Fibroblast of lung (primary cell): ENCODE results near the gene WFDC5. TPM values are rescaled to one million over a fixed set of nuclear protein-coding genes. Genes with fewer than 3 reads are reported as not detected.

ENCODE experiments used
- DNase-seq, 2 donors: peaks; one replicate each; pipeline versions ENCODE4 v3.0.0 to v3.0.0-alpha.2; 2010; ENCODE audit warnings: low read depth in 2 of 2
- H2AFZ ChIP-seq: 2 replicates; pipeline ENCODE4 v1.5.1; 2012; ENCODE audit warnings: low read length, control low read depth, inconsistent platforms
- H3K27ac ChIP-seq: 2 replicates; pipeline ENCODE4 v1.5.1; 2011; ENCODE audit warnings: low read length, control low read depth; ENCODE audit not compliant: insufficient read depth
- H3K27me3 ChIP-seq: 2 replicates; pipeline ENCODE4 v1.5.1; 2011; ENCODE audit warnings: mild to moderate bottlenecking, low read length; ENCODE audit not compliant: control insufficient read depth, insufficient read depth
- H3K36me3 ChIP-seq: 2 replicates; pipeline ENCODE4 v1.5.1; 2011; ENCODE audit warnings: low read length; ENCODE audit not compliant: control insufficient read depth, insufficient read depth
- H3K4me1 ChIP-seq: 2 replicates; pipeline ENCODE4 v1.5.1; 2011; ENCODE audit warnings: low read length; ENCODE audit not compliant: control insufficient read depth, insufficient read depth; ENCODE audit errors: extremely low read depth
- H3K4me2 ChIP-seq: 2 replicates; pipeline ENCODE4 v1.5.1; 2011; ENCODE audit warnings: low read length, control low read depth; ENCODE audit not compliant: insufficient read depth; ENCODE audit errors: extremely low read depth
- H3K4me3 ChIP-seq, 4 experiments: fragments of 200-600 bp in 1 of 4; sonication (generic) in 1 of 4; replicated peaks in 1 of 4; 2 replicates each; pipeline ENCODE4 v1.5.1; 2011 to 2016; ENCODE audit warnings: low read length in 4 of 4, low read depth in 3 of 4, mild to moderate bottlenecking in 3 of 4, control low read depth in 2 of 4, inconsistent platforms in 1 of 4, mixed read lengths in 1 of 4; ENCODE audit not compliant: insufficient read depth in 1 of 4; ENCODE audit errors: control extremely low read depth in 1 of 4
- H3K79me2 ChIP-seq: 2 replicates; pipeline ENCODE4 v1.5.1; 2012; ENCODE audit warnings: mild to moderate bottlenecking, low read length, inconsistent platforms; ENCODE audit not compliant: control insufficient read depth, insufficient read depth
- H3K9ac ChIP-seq: 2 replicates; pipeline ENCODE4 v1.5.1; 2011; ENCODE audit warnings: mild to moderate bottlenecking, low read length, control low read depth; ENCODE audit not compliant: insufficient read depth
- H3K9me3 ChIP-seq: 2 replicates; pipeline ENCODE4 v1.5.1; 2012; ENCODE audit warnings: low read depth, low read length; ENCODE audit not compliant: control insufficient read depth, insufficient read depth
- H4K20me1 ChIP-seq: 2 replicates; pipeline ENCODE4 v1.5.1; 2011; ENCODE audit warnings: low read length; ENCODE audit not compliant: control insufficient read depth, insufficient read depth; ENCODE audit errors: extremely low read depth
- EZH2 ChIP-seq: IDR thresholded peaks from 2 replicates; pipeline ENCODE4 v1.5.1; 2012; ENCODE audit warnings: low read length, control low read depth, mild to moderate bottlenecking; ENCODE audit errors: missing control alignments
- polyA plus RNA-seq, 2 donors: library from polyadenylated mRNA; depleted of rRNA in 1 of 2; stranded (reverse) in 1 of 2; unstranded in 1 of 2; fragments of >200 nt; gene quantifications; 2 replicates each; pipeline ENCODE4 v1.2.1, GENCODE V29; 2011 to 2012; ENCODE audit warnings: missing spikeins in 1 of 2
- total RNA-seq: library from RNA; depleted of rRNA; stranded (reverse); fragments of >200 nt; gene quantifications from 2 replicates; pipeline ENCODE4 v1.2.1, GENCODE V29; 2014
- TF ChIP-seq, protein P1 (sequence below), 2 donors: IDR thresholded peaks in 1 of 2; conservative IDR thresholded peaks in 1 of 2; 1 replicate in 1 of 2; 2 replicates in 1 of 2; pipeline ENCODE4 v1.5.1; 2011 to 2012; ENCODE audit warnings: low read length in 2 of 2, control low read depth in 1 of 2, inconsistent platforms in 1 of 2, low read depth in 1 of 2, mild to moderate bottlenecking in 1 of 2

Gene WFDC5
- total and polyA plus RNA-seq, 2 donors (not counting 1 experiment from before 2014, with no cell fraction given), result not detected

- Histone ChIP-seq H3K27ac (no peak overlapping the region), H3K36me3 (no peaks in the 10 kb centered on the region), H3K27me3 (peaks cover 11% of the 10 kb centered on the region), H2AFZ (no peak overlapping the region), H3K9ac (no peak overlapping the region), H3K4me1 (no peaks in the 10 kb centered on the region), H3K4me3 (no peak overlapping the region), H3K79me2 (no peaks in the 10 kb centered on the region), H4K20me1 (no peaks in the 10 kb centered on the region), H3K4me2 (no peak overlapping the region), H3K9me3 (no peaks in the 10 kb centered on the region)
- no peak for DNase-seq
- TF ChIP-seq, protein P1, sequence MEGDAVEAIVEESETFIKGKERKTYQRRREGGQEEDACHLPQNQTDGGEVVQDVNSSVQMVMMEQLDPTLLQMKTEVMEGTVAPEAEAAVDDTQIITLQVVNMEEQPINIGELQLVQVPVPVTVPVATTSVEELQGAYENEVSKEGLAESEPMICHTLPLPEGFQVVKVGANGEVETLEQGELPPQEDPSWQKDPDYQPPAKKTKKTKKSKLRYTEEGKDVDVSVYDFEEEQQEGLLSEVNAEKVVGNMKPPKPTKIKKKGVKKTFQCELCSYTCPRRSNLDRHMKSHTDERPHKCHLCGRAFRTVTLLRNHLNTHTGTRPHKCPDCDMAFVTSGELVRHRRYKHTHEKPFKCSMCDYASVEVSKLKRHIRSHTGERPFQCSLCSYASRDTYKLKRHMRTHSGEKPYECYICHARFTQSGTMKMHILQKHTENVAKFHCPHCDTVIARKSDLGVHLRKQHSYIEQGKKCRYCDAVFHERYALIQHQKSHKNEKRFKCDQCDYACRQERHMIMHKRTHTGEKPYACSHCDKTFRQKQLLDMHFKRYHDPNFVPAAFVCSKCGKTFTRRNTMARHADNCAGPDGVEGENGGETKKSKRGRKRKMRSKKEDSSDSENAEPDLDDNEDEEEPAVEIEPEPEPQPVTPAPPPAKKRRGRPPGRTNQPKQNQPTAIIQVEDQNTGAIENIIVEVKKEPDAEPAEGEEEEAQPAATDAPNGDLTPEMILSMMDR (conservative IDR thresholded peaks at IDR 0.05 in 1 of 2, IDR thresholded peaks at IDR 0.05 in 1 of 2; ENCODE audit: low read depth in 1 of 2, low read length in 2 of 2), result no peak
- no peak for TF ChIP-seq EZH2
These were observed 406 bp upstream of the WFDC5 start for GRCh38 chr20:45115386-45115774.

- TF ChIP-seq, protein P1 (conservative IDR thresholded peaks at IDR 0.05 in 1 of 2, IDR thresholded peaks at IDR 0.05 in 1 of 2; ENCODE audit: low read depth in 1 of 2, low read length in 2 of 2), result no peak
- no peak for TF ChIP-seq EZH2
- Histone ChIP-seq H3K36me3 (no peaks in the 10 kb centered on the region), H3K9me3 (no peaks in the 10 kb centered on the region), H2AFZ (no peak overlapping the region), H3K27me3 (peaks cover 11% of the 10 kb centered on the region), H3K79me2 (no peaks in the 10 kb centered on the region), H3K4me2 (no peak overlapping the region), H3K4me3 (no peak overlapping the region), H3K9ac (no peak overlapping the region), H4K20me1 (no peaks in the 10 kb centered on the region), H3K4me1 (no peaks in the 10 kb centered on the region), H3K27ac (no peak overlapping the region)
- DNase-seq, result no peak
These were observed 1.1 kb downstream of the WFDC5 start for GRCh38 chr20:45113865-45114264.

DNA sequence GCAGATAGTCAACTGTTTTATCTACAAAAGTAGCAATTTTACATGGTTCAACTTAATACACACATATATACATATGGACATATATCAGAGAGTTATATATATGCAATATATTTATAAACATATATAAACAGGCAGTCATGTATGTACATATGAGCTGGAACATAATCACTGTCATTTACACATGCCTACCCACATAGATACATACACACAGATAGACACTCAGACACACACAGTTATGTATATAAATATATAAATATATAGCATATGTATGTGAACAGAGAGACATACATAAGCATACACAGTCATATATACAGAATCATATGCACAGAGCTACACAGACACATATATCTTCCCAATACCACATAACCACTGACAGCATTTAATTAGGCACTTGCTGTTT is 2.2 kb downstream of the WFDC5 start:
- Histone ChIP-seq H3K79me2 (no peaks in the 10 kb centered on the region), H3K4me2 (no peak overlapping the region), H3K4me1 (no peaks in the 10 kb centered on the region), H2AFZ (no peak overlapping the region), H3K36me3 (no peaks in the 10 kb centered on the region), H3K4me3 (no peak overlapping the region), H3K9me3 (no peaks in the 10 kb centered on the region), H3K27ac (no peak overlapping the region), H3K9ac (no peak overlapping the region), H3K27me3 (peaks cover 11% of the 10 kb centered on the region), H4K20me1 (no peaks in the 10 kb centered on the region)
- TF ChIP-seq, protein P1 (conservative IDR thresholded peaks at IDR 0.05 in 1 of 2, IDR thresholded peaks at IDR 0.05 in 1 of 2; ENCODE audit: low read depth in 1 of 2, low read length in 2 of 2), result no peak
- no peak for TF ChIP-seq EZH2
- DNase-seq, result no peak
